Panc1 (cell line): Measurements from ENCODE around the gene TMEM269. TPM values are rescaled to one million over a fixed set of nuclear protein-coding genes. Genes with fewer than 3 reads are reported as not detected.

Experiments used
- ATAC-seq: fragments of 200-7000 bp; cut with Tn5 transposase; 2 replicates; pipeline ENCODE4 v1.9.1; 2020; ENCODE audit warnings: mild to moderate bottlenecking, moderate library complexity
- BruUV-seq: library from RNA; stranded (reverse); fragments of 400-500 nt; replicated peaks from 2 replicates; lab custom pipeline; 2021; lab: Mats Ljungman, UMichigan
- CTCF ChIA-PET: fragments of 300-600 bp; sonication (Branson Sonifier 250); formaldehyde crosslinking; loops from one replicate; lab custom pipeline; 2022; ENCODE audit warnings: antibody characterized with exemption; lab: Charles Lee
- POLR2A ChIA-PET: fragments of 300-600 bp; sonication (Branson Sonifier 250); formaldehyde crosslinking; loops from one replicate; lab custom pipeline; 2022; ENCODE audit warnings: antibody characterized with exemption; lab: Charles Lee
- DNase-seq: peaks from one replicate; pipeline ENCODE4 v3.0.0-alpha.2; 2010; ENCODE audit warnings: low read depth, low spot score
- H3K27ac ChIP-seq: 2 replicates; pipeline ENCODE4 v1.5.1; 2011; ENCODE audit warnings: mild to moderate bottlenecking, low read length, inconsistent platforms
- H3K27me3 ChIP-seq: fragments of 200-500 bp; sonication (Bioruptor generic); 2 replicates; pipeline ENCODE4 v1.6.0; 2014; ENCODE audit warnings: low read length, inconsistent platforms; ENCODE audit not compliant: control insufficient read depth, insufficient read depth
- H3K36me3 ChIP-seq: fragments of 200-500 bp; sonication (Bioruptor generic); 2 replicates; pipeline ENCODE4 v1.5.1; 2014; ENCODE audit warnings: inconsistent platforms, mild to moderate bottlenecking, low read length, moderate library complexity; ENCODE audit not compliant: control insufficient read depth, insufficient read depth
- H3K4me1 ChIP-seq: 2 replicates; pipeline ENCODE4 v1.5.1; 2011; ENCODE audit warnings: inconsistent platforms, mild to moderate bottlenecking, low read length, moderate library complexity; ENCODE audit not compliant: control insufficient read depth, insufficient read depth
- H3K4me3 ChIP-seq, 2 experiments: 2 replicates each; pipeline ENCODE4 v1.5.1; 2011 to 2012; ENCODE audit warnings: low read depth in 2 of 2, low read length in 2 of 2, mild to moderate bottlenecking in 2 of 2, inconsistent platforms in 1 of 2, moderate library complexity in 1 of 2
- H3K9me3 ChIP-seq: fragments of 200-500 bp; sonication (Bioruptor generic); 2 replicates; pipeline ENCODE4 v1.5.1; 2014; ENCODE audit warnings: low read depth, mild to moderate bottlenecking, inconsistent platforms, low read length, moderate library complexity; ENCODE audit not compliant: control insufficient read depth, insufficient read depth
- CTCF ChIP-seq: fragments of 450-650 bp; IDR thresholded peaks from 2 replicates; pipeline ENCODE4 v1.5.1; 2017; ENCODE audit warnings: mild to moderate bottlenecking
- POLR2AphosphoS5 ChIP-seq: IDR thresholded peaks from 2 replicates; pipeline ENCODE4 v1.6.1; 2012; ENCODE audit warnings: mild to moderate bottlenecking, low read depth, low read length, moderate library complexity
- REST ChIP-seq, 2 experiments: IDR thresholded peaks; 2 replicates each; pipeline ENCODE4 v1.6.1; 2011 to 2012; ENCODE audit warnings: low read depth in 2 of 2, control low read depth in 1 of 2, low read length in 1 of 2, mild to moderate bottlenecking in 1 of 2, moderate library complexity in 1 of 2; ENCODE audit not compliant: insufficient read depth in 1 of 2
- SIN3A ChIP-seq: IDR thresholded peaks from 2 replicates; pipeline ENCODE4 v1.6.1; 2012; ENCODE audit warnings: low read depth, mild to moderate bottlenecking, low read length, moderate library complexity, borderline replicate concordance; ENCODE audit not compliant: insufficient read depth
- TCF7L2 ChIP-seq: IDR thresholded peaks from 2 replicates; pipeline ENCODE4 v1.6.1; 2011; ENCODE audit warnings: mild to moderate bottlenecking, low read depth, low read length, inconsistent platforms
- in situ Hi-C: cut with HindIII; loops from 2 replicates; pipeline ENCODE4 v1.10.0; 2016; ENCODE audit warnings: low sequenced_read_pairs, low pct_unique_long_range_greater_than_20kb
- intact Hi-C: fragments of 100-400 bp; cut with micrococcal nuclease; formaldehyde crosslinking; loops from one replicate; pipeline ENCODE4 v1.10.0; 2022; ENCODE audit not compliant: unreplicated experiment
- total RNA-seq: library from RNA; stranded (reverse); gene quantifications from one replicate; pipeline ENCODE4 v1.2.1, GENCODE V29; 2021; ENCODE audit not compliant: unreplicated experiment

The TMEM269 gene
- total RNA-seq, 1 experiment from 2014 or later, result 0.13 TPM

DNA sequence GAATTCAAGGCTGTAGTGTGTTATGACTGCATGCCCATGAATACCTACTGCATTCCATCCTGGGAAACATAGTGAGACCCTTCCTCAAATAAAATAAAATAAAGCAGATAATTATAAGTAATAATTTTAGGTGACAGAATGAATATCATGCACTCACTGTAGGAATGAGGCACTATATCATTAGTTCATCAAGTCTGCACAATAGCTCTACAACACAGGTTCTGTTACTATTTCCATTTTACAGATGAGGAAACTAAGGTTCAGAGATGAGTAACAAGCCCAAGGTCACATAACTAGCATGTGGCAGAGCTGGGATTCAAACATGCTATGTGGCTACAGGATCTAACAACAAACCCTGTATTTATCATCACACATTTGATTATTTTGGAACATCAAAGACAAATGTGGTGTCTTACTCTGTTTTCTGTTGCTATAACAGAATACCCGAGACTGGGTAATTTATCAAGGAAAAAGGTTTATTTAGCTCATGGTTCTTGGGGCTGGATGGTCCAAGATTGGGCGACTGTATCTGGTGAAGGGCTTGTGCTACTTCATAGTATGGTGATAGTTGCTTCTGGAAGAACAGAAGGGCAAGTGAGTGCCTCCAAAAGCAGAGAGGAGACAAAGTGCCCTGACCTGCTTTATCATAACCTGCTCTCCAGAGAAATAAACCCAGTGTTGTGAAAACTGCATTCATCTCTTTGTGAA lies 56.8 kb downstream of the TMEM269 start:
- Histone ChIP-seq H3K27ac (no peak overlapping the region), H3K27me3 (no peaks in the 10 kb centered on the region), H3K4me1 (peaks cover 5% of the 10 kb centered on the region; the same call in 1 of the 2 replicates), H3K36me3 (no peaks in the 10 kb centered on the region), H3K9me3 (no peaks in the 10 kb centered on the region), H3K4me3 (no peak overlapping the region)
- intact Hi-C loops (no loop called here), in situ Hi-C loops (no loop called here)
- ATAC-seq (no peak), DNase-seq (no peak)
- TF ChIP-seq SIN3A (no peak), TCF7L2 (no peak), CTCF (no peak), REST (IDR thresholded peaks at IDR 0.05; ENCODE audit: insufficient read depth in 1 of 2, low read depth in 2 of 2, low read length in 1 of 2) (no peak), POLR2AphosphoS5 (no peak)
- POLR2A ChIA-PET, result interaction anchor here (0.5 kb wide), 1 partner anchor 115 kb away, joined by 5 read pairs; no protein-coding TSS in a partner anchor
- CTCF ChIA-PET, result no interaction called here
- BruUV-seq, result no TSS peak

DNA sequence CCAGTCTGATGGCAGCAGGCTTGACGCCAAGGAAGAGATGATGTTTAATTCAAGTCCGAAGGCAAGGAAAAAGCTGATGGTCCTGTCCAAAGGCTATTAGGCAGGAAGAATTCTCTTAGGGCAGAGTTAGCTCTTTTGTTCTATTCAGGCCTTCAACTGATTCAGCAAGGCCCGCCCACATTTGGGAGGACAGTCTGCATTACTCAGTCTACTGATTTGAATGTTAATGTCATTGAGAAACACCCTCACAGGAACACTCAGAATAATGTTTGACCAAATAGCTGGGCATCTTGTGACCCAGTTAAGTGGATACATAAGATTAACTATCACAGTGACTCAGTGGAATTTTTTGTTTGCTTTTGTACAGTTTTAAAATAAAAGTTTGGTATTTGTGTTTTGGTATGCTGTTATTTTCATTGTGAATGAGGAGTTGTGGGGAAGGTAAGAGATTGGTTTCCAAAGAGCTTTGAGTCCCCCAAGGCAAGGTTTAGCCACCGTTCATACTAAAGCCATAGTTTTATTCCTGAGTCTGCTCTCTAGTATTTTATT lies 59.9 kb downstream of the TMEM269 start:
- DNase-seq (no peak), ATAC-seq (no peak)
- Histone ChIP-seq H3K27ac (no peak overlapping the region), H3K27me3 (no peaks in the 10 kb centered on the region), H3K36me3 (no peaks in the 10 kb centered on the region), H3K4me1 (peaks cover 5% of the 10 kb centered on the region), H3K9me3 (no peaks in the 10 kb centered on the region), H3K4me3 (no peak overlapping the region)
- TF ChIP-seq TCF7L2 (no peak), SIN3A (no peak), REST (IDR thresholded peaks at IDR 0.05; ENCODE audit: insufficient read depth in 1 of 2, low read depth in 2 of 2, low read length in 1 of 2) (no peak), POLR2AphosphoS5 (no peak), CTCF (no peak)
- ChIA-PET CTCF (interaction anchor here (0.9 kb wide), 1 partner anchor 87 kb away, joined by 3 read pairs; no protein-coding TSS in a partner anchor), POLR2A (no interaction called here)
- BruUV-seq, result no TSS peak
- intact Hi-C loops (no loop called here), in situ Hi-C loops (no loop called here)
